ENCODE results near the gene PNLIPRP2. TPM values are rescaled to one million over a fixed set of nuclear protein-coding genes. Genes with fewer than 3 reads are reported as not detected.

The PNLIPRP2 gene
- not detected in 2 replicates for total RNA-seq

GRCh38 chr10:116620423-116621400 is at the start of gene PNLIPRP2:
TSS of gene PNLIPRP2 (plus strand) at chr10:116620953.

GRCh38 chr10:116590590-116591444 is 29.9 kb upstream of the PNLIPRP2 start, which contains the start of gene PNLIPRP1:
TSS of gene PNLIPRP1 (plus strand) at chr10:116590959. CDS start at chr10:116591130, 171 bp downstream.

Other genes with a start within 250 kb of the PNLIPRP2 start
- not detected in 2 replicates for gene PNLIPRP3, start 193.1 kb upstream of the PNLIPRP2 start, total RNA-seq
- gene PNLIP, start 75.0 kb upstream of the PNLIPRP2 start, total RNA-seq, result not detected in 2 replicates
- gene PNLIPRP1, start 30.0 kb upstream of the PNLIPRP2 start, total RNA-seq, result not detected in 2 replicates
- 3.7 and 5.2 TPM in 2 replicates for gene HSPA12A, start 121.6 kb downstream of the PNLIPRP2 start, total RNA-seq
- 0.20 TPM in 1 of 2 replicates, not detected in the other for gene ENO4, start 228.5 kb downstream of the PNLIPRP2 start, total RNA-seq